Renal pelvis (tissue), 4 donors: ENCODE results near the gene IFT81. TPM values are rescaled to one million over a fixed set of nuclear protein-coding genes. Genes with fewer than 3 reads are reported as not detected.
"Not testable (repeated sequence)": the region's sequence is repeated elsewhere in the genome, so short reads cannot be mapped to it uniquely, and the experiment has no call there.

Experiments
- DNase-seq: peaks from one replicate; pipeline ENCODE4 v3.0.0-alpha.2; 2013
- polyA plus RNA-seq, 3 donors: library from polyadenylated mRNA; unstranded; fragments of 120-200 nt; gene quantifications; one replicate each; pipeline ENCODE4 v1.2.1, GENCODE V29; 2013; ENCODE audit not compliant: insufficient read length in 3 of 3

IFT81 gene
- polyA plus RNA-seq, 3 donors: 43.8 to 50.5 (median 48.1) TPM

DNA sequence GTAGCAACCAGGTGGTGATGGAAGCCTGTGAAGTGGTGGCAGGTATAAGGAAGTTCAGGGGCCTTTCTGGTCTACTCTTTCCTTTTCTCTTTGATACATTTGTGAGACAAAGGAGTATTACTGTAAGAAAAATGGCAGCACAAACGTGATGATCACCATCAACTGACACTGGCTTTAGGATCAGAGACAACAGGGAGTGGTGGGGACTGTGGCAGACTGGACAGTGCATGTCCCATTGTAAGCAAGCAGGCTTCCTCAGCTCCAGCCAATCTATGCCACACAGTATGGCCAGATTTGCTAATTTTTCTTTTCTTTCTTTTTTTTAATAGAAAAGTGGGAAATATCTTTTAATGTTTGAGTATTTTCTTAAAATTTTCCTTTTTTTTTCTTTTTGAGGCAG, 19.0 kb upstream of the IFT81 start:
- no peak for DNase-seq

- DNase-seq: no peak
These were observed 18.2 kb upstream of the IFT81 start for GRCh38 chr12:110105986-110106385.

DNA sequence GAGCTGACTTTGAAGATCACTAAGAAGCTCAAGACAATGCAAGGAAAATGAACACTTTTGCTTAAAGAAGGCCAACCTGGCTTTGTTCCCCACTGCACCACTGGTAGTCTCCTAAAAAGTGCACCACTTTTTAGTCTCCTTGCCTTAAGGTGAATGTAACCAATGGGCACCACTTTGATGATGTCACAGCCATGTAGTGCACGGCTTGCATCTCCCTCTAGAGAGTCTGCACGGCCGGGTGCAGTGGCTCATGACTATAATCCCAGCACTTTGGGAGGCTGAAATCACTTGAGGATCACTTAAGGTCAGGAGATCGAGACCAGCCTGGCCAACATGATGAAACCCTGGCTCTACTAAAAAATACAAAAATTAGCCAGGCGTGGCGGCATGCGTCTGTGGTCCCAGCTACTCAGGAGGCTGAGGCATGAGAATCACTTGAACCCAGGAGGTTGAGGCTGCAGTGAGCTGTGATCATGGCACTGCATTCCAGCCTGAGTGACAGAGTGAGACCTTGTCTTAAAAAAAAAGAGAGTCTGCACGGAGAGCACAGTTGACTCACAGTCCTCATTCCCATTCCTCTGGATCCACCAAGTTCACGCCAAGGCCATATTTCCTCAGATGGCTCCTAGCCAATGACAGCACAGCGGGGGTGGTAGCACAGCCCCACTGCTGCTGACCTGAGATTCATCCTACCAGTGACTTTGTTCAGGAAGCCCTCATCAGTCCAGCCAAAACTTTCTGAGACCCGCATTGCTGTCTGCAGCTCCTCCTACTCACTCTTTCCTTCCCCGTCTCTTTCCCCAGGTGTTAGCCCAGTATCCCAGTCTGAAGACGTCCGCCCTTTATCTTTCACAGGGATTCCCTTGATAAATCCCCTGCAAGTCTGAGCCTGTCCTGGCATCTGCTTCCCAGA, 16.5 kb upstream of the IFT81 start:
- no peak for DNase-seq

- DNase-seq: no peak
These were observed 15.7 kb upstream of the IFT81 start for GRCh38 chr12:110108309-110109036.

- no peak for DNase-seq
These were observed 14.9 kb upstream of the IFT81 start for GRCh38 chr12:110109037-110109836.

DNA sequence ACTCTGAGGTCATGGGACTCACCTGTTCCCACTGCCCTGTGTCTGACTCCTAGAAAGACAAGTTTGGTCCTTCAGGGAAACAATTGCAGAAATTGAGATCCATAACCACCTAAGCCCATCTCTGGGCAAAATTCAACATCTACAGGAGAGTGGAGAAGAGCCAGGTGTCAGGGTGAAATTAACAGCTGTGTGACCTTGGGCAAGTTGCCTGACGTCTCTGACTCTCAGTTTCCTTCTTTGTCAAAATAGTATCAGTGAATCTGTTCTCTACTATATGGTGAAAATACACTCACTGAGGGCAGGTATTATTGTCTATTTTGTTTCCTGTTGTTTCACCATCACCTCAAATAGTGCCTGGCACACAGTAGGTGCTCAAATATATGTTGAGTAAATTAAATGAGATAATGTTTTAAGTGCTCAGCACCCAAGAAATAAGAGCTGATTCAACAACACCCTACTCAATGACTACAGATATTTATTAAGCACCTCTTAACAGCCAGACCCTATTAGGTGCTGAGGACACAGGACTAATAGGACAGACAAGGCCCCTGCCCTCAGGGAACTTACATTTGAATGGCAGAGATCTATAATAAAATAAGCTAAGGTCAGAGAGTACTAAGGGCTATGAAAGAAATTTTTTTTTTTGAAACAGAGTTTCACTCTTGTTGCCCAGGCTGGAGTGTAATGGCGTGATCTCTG, 14.2 kb upstream of the IFT81 start:
- no peak for DNase-seq

DNA sequence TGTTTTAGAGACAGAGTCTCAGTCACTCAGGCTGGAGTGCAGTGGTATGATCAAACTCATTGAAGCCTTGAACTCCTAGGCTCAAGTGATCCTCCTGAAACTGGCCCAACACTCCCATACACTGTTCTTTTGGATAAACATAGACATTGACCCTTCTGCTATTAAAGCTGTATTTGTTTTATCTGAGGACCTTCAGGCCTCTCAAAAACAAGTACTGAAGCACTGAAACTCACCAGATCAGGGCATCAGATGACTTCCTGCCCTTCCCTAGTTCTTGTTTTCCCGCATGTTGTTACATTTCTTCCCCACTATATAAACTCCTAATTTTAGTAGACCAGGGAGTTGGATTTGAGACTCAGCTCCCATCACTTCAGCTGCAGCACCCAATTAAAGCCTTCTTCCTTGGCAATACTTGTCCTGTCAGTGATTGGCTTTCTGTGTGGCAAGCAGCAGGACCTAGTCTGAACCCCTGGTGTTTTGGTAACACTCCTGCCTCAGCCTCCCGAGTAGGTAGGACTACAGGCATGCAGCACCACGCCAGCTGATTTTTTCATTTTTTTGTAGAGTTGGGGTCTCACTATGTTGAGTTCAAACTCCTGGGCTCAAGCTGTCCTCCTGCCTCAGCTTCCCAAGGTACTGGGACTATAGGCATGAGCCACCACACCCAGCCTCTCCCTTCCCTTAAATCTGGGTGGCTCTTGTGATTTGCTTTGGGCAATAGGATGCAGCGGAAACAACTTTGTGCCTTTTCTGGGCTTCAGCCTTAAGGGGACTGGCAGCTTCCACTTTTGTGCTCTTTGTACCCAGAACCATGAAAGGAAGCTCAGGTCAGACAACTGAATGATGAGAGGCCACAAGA, 12.5 kb upstream of the IFT81 start:
- no peak for DNase-seq

- no peak for DNase-seq
These were observed 11.9 kb upstream of the IFT81 start for GRCh38 chr12:110112335-110112660.

- DNase-seq: no peak
These were observed 9.6 kb upstream of the IFT81 start for GRCh38 chr12:110114528-110114937.

- DNase-seq: no peak
These were observed 8.5 kb upstream of the IFT81 start for GRCh38 chr12:110115675-110116074.

DNA sequence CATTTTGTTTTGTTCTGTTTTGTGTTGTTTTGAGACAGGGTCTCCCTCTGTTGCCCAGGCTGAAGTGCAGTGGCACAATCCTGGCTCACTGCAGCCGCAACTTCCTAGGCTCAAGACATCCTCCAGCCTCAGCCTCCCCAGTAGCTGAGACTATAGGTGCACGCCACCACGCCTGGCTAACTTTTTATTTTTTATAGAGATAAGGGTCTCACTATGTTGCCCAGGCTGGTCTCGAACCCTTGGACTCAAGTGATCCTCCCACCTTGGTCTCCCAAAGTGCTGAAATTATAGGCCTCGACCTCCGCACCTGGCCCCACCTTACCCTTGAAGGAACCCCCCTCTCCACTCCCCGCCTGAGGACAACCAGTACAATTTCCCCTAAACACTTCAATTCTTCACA, 7.5 kb upstream of the IFT81 start:
- DNase-seq: no peak

DNA sequence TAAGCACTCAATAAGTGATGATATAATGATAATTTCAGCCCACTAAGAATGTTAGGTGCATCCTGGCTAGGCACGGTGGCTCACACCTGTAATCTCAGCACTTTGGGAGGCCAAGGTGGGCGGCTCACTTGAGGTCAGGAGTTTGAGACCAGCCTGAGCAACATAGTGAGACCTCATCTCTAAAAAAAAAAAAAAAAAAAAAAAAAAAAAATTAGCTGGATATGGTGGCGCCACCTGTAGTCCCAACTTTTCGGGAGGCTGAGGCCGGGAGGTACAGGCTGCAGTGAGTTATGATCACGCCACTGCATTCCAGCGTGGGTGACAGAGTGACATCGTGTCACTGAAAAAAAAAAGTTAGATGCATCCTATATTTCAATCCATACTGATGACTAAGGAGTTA, 6.9 kb upstream of the IFT81 start:
- DNase-seq: not testable (repeated sequence)

DNA sequence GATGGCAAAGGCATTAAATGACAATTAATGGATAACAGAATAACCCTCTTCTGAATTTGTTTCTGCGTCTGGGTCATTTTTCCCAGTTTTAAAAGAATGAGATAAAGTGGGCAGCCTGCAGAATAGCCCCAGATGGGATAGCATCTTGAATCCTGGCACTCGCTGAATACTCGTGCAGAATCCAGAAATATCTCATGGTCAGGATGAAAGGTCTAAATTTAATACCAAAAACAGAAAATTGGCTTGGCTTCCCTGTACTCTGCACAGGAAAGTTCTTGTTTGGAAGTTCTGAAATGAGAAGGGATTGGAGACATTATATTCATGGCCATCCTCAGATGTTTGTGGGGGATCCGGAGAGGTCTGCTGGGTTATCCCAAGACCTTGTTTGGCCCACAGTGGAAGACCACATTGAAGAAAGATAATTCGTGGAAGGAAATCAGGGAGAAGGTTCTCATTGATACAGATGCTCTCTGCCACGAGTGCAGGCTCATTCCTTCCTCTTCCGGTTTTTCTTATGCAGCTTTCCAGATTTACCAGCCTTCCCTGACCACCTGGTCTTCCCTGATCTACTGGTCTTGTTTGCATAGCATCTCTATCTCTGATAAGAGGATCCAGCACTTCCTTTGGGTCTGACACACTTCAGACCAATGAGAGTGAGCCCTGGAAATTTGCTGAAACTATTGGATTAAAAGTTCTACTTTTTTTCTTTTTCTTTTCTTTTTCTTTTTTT, 6.0 kb upstream of the IFT81 start:
- no peak for DNase-seq

GRCh38 chr12:110122929-110123328, 1.2 kb upstream of the IFT81 start:
- no peak for DNase-seq

DNA sequence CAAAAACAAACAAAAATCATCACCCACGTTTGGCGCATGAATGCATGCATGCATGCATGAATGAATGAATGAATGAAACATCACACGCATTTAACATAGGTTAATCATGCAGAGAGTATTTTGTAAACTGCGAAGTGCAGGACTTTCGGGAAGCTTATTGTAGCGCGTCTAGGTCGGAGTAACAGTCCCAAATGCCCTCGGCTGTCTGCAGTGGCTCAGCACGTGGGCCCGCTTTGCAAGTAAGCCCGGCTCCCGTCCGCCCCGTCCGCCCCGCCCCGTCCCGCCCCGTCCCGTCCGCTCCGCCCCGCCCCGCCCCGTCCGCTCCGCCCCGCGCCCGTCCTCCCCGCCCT, 263 bp upstream of the IFT81 start:
- DNase-seq: no peak

DNA sequence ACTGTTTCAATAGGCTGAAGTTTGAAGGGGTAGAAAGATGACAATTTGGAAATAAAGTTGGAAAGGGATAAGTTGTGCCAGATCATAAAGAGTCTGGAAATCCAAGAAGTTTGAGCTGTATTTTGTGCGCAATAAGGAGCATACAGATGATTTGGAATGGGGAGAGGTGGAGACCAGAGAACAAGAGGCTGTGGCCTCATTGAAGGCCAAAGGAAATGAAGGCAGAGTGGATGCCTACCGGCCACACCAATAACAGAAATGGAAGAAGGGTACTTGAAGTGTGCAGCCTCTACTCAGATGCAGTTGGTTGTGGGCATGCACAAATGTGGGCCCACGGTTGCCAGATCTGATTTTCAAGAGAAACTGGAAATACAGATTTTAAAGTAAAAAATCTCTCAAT, 2.4 kb downstream of the IFT81 start:
- DNase-seq: no peak

DNA sequence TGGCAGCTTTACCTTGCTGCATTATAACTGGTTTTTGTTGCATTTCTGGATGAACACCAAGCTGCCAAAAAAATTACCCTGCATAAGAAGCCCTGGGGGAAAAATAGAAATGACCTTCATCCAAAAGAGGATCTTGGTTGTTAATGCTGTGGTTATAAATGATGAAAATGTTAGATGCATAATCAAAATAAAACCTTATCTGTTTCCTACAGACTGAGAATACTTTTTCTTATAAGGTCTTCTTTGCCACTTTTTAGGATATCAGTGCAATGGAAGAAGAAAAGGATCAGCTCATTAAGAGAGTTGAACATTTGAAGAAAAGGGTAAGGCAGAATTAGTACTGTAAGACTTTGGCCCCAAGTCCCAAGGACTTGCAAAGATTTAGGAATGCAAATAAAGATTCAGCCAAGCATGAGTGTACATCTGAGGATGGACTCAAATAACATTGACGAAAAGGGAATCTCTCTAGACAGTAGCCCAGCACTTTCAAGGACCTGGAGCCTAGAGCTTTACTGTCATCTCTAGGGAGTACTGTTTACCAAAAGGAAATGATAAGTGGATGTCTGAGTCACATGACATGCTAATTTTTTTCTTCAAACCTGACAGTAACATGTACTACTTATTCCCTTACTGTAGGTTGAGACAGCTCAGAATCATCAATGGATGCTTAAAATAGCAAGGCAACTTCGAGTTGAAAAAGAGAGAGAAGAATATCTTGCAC, 10.7 kb downstream of the IFT81 start:
- DNase-seq: no peak

GRCh38 chr12:110135806-110136205, 11.6 kb downstream of the IFT81 start:
- no peak for DNase-seq

DNA sequence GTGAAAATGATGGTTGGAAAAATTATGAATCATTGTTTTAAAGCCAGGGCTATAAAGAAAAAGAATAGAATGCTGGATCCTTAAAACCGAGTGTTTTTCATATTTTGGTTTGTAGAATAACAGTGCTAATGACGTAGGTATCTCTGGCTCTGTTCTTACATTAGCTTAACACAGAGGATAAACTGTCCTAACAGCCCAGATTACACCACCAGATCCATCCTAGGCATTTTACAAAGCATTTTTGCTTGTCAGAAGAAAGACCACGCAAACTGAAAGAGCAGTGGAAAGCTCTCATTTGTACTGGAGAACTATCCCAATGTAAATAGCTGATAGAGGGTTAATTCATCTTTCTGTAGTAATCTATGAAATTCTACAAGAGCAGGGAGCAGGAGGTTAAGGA, 13.6 kb downstream of the IFT81 start:
- no peak for DNase-seq

DNA sequence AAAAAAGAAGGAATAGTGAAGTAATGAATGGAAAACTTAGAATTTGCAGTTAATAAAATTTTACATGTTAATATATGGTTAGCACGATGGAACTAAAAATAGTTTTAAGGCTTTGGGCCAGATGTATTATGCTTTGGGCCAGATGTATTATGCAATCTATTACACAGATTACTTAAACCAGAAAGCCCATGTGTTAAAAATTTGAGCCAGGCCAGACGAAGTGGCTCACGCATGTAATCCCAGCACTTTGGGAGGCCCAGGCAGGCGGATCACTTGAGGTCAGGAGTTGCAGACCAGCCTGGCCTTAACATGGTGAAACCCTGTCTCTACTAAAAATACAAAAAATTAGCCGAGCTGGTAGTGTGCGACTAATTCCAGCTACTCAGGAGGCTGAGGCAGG, 17.2 kb downstream of the IFT81 start:
- no peak for DNase-seq
